CD4-positive, CD25-positive, alpha-beta regulatory T cell (primary cell): ENCODE measurements around the gene SERP2. TPM values are rescaled to one million over a fixed set of nuclear protein-coding genes. Genes with fewer than 3 reads are reported as not detected.

Experiments used
- ATAC-seq, 2 donors: fragments of 150-1000 bp; cut with Tn5 transposase; one replicate each; pipeline ENCODE4 v1.10.0; 2021; ENCODE audit warnings: low read depth in 2 of 2, moderate number of reproducible peaks in 2 of 2, moderate library complexity in 1 of 2
- DNase-seq, 3 donors: peaks; one replicate each; pipeline versions ENCODE4 v3.0.0 to v3.0.0-alpha.2; 2012 to 2022; ENCODE audit warnings: mixed read lengths in 1 of 3
- H3K27ac ChIP-seq: one replicate; pipeline ENCODE4 v1.7.0; 2013; ENCODE audit warnings: mild to moderate bottlenecking, low read length; ENCODE audit not compliant: insufficient read depth, poor library complexity, severe bottlenecking
- H3K27me3 ChIP-seq: one replicate; pipeline ENCODE4 v1.7.0; 2013; ENCODE audit warnings: low read length; ENCODE audit not compliant: control insufficient read depth, insufficient read depth
- H3K36me3 ChIP-seq: one replicate; pipeline ENCODE4 v1.7.0; 2013; ENCODE audit warnings: mild to moderate bottlenecking, low read length, moderate library complexity; ENCODE audit not compliant: control insufficient read depth, insufficient read depth
- H3K4me1 ChIP-seq: 2 replicates; pipeline ENCODE4 v1.7.0; 2013; ENCODE audit warnings: mild to moderate bottlenecking, low read length; ENCODE audit not compliant: insufficient read depth, control insufficient read depth, poor library complexity, severe bottlenecking
- H3K4me3 ChIP-seq: one replicate; pipeline ENCODE4 v1.7.0; 2013; ENCODE audit warnings: low read depth, mild to moderate bottlenecking, low read length, moderate library complexity
- H3K9me3 ChIP-seq, 2 experiments: 1 replicate in 1 of 2; 2 replicates in 1 of 2; pipeline ENCODE4 v1.7.0; 2013; ENCODE audit warnings: low read length in 2 of 2, mild to moderate bottlenecking in 1 of 2, moderate library complexity in 1 of 2; ENCODE audit not compliant: control insufficient read depth in 2 of 2
- H3K27ac Mint-ChIP-seq, 3 donors: one replicate each; pipeline ENCODE4 v1.8.0; 2020 to 2022; ENCODE audit warnings: mild to moderate bottlenecking in 3 of 3, mixed read lengths in 3 of 3, moderate library complexity in 2 of 3
- H3K27me3 Mint-ChIP-seq: one replicate; pipeline ENCODE4 v1.8.0; 2022; ENCODE audit warnings: mild to moderate bottlenecking, mixed read lengths
- H3K36me3 Mint-ChIP-seq: one replicate; pipeline ENCODE4 v1.8.0; 2020; ENCODE audit warnings: mixed read lengths
- H3K4me1 Mint-ChIP-seq, 4 donors: one replicate each; pipeline ENCODE4 v1.8.0; 2020 to 2022; ENCODE audit warnings: mixed read lengths in 4 of 4, mild to moderate bottlenecking in 1 of 4
- H3K4me3 Mint-ChIP-seq, 4 donors: one replicate each; pipeline ENCODE4 v1.8.0; 2020 to 2022; ENCODE audit warnings: mild to moderate bottlenecking in 4 of 4, mixed read lengths in 4 of 4, moderate library complexity in 3 of 4
- H3K9me3 Mint-ChIP-seq, 7 donors: one replicate each; pipeline ENCODE4 v1.8.0; 2020 to 2022; ENCODE audit warnings: mixed read lengths in 7 of 7, mild to moderate bottlenecking in 3 of 7, moderate library complexity in 2 of 7
- polyA plus RNA-seq, 4 donors: library from polyadenylated mRNA; unstranded; fragments of 300-500 nt; fragmentation: Illumina TruSeq; gene quantifications; one replicate each; pipeline ENCODE4 v1.2.3, GENCODE V29; 2021
- total RNA-seq: library from RNA; stranded (reverse); gene quantifications from one replicate; pipeline ENCODE4 v1.2.3, GENCODE V29; 2022

The SERP2 gene
- total and polyA plus RNA-seq, 5 donors from 2014 or later = 0.48 to 2.0 (median 0.52) TPM; not detected in 2

DNA sequence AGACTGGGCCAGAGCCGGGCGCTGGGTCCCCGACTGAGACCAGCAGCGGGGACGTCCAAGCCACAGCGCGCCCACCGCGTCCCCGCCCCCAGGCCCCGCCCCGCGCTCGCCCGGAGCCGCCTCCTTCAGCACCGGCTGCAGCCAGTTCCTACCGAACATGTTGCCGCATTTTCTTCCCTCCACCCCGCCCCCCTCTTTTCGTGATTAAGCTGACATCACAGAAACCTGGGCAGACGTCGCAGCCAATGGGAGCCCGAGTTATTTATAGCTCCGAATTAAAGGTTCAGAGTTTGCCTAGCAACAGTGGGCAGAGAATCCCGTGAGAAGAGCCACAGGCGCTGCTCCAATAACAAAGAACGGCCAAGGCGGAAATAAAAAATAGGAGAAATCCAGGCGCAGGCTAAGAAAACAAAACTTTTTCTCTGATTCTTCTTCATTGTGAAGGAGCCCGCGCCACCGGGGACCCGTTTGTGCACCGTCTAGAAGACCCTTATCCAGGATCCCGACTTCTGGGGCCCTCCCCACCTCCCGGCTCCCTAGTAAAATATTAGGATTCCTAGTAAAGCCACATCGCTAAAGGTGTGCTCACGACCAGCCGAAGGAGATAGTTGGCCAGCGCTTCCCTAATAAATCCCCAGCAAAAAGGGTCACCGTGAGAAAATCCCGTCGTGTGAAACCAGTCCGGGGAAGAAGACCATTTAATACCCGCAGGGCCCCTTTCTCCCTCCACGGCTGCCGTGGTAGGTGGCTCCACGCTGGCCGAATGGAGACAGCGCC, 61.7 kb downstream of the SERP2 start:
- no peaks in the 10 kb centered on the region for H3K36me3 ChIP-seq
- peaks cover 34% of the 10 kb centered on the region for H3K27me3 Mint-ChIP-seq
- peaks cover 33% of the 10 kb centered on the region for H3K4me1 ChIP-seq
- peak overlapping the region; percentile 77 to 93 (median 86) for H3K4me3 Mint-ChIP-seq
- ATAC-seq (peak; percentile 84 to 86), DNase-seq (peak; percentile 75 to 90 (median 78))
- peaks cover 16% of the 10 kb centered on the region for H3K27me3 ChIP-seq
- no peaks in the 10 kb centered on the region for H3K9me3 ChIP-seq
- H3K27ac Mint-ChIP-seq = peak overlapping the region; percentile 32 to 79 (median 75)
- H3K36me3 Mint-ChIP-seq = peaks cover 8% of the 10 kb centered on the region
- H3K4me1 Mint-ChIP-seq = peaks cover 12 to 33% (median 27%) of the 10 kb centered on the region in 4 donors
- H3K4me3 ChIP-seq = peak overlapping the region; percentile 68
- H3K9me3 Mint-ChIP-seq = no peaks in the 10 kb centered on the region
- no peak overlapping the region for H3K27ac ChIP-seq

DNA sequence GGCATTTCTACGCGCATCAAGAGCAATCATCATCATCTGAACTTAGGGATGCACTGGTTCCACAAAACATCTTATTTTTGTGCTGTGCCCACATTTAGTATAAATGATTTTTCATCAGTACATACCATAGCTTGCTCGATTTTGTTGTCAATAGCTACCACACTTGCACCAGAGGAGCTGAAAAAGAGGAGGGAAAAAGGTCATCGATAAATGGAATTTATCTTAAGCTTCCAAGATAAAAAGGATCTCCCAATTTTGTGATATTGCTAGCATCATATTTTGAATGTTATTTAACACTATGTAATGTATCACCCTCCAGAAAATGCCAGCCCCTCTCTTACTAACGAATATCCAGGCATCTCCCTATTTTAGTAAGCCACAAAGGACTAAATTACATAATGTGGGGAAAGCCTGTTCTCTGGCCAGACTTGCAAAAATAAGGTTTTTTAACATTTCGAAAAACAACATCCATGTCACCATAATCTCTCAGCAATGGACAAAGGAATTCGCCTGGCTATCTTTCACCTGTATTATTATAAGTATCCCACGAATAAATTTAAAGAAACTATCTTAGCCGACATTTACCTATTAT, 62.4 kb downstream of the SERP2 start:
- H3K9me3 Mint-ChIP-seq = no peaks in the 10 kb centered on the region
- Histone ChIP-seq H3K9me3 (no peaks in the 10 kb centered on the region), H3K36me3 (no peaks in the 10 kb centered on the region), H3K4me1 (peaks cover 33% of the 10 kb centered on the region), H3K27ac (no peak overlapping the region), H3K4me3 (peak overlapping the region; percentile 68), H3K27me3 (peaks cover 16% of the 10 kb centered on the region)
- no peak for ATAC-seq
- peaks cover 38% of the 10 kb centered on the region for H3K27me3 Mint-ChIP-seq
- peaks cover 8% of the 10 kb centered on the region for H3K36me3 Mint-ChIP-seq
- H3K4me3 Mint-ChIP-seq = peak overlapping the region; percentile 77 to 93 (median 86)
- peak in 1 of 3 donors; percentile 2 for DNase-seq
- peaks cover 12 to 33% (median 27%) of the 10 kb centered on the region in 4 donors for H3K4me1 Mint-ChIP-seq
- peak overlapping the region; percentile 32 to 79 (median 75) for H3K27ac Mint-ChIP-seq

GRCh38 chr13:44436589-44437337, 63.1 kb downstream of the SERP2 start:
- Mint-ChIP-seq H3K36me3 (peaks cover 8% of the 10 kb centered on the region), H3K27ac (peak overlapping the region in 1 of 3 donors; percentile 79), H3K27me3 (peaks cover 40% of the 10 kb centered on the region), H3K4me1 (peaks cover 12 to 33% (median 27%) of the 10 kb centered on the region in 4 donors), H3K4me3 (peak overlapping the region; percentile 77 to 94 (median 86)), H3K9me3 (no peaks in the 10 kb centered on the region)
- Histone ChIP-seq H3K4me1 (peaks cover 33% of the 10 kb centered on the region), H3K36me3 (no peaks in the 10 kb centered on the region), H3K27ac (no peak overlapping the region), H3K4me3 (peak overlapping the region; percentile 68), H3K9me3 (no peaks in the 10 kb centered on the region), H3K27me3 (peaks cover 16% of the 10 kb centered on the region)
- ATAC-seq (peak in 1 of 2 donors; percentile 27), DNase-seq (peak; percentile 11 to 27 (median 18))

- Histone ChIP-seq H3K4me1 (peaks cover 33% of the 10 kb centered on the region), H3K27me3 (peaks cover 18% of the 10 kb centered on the region), H3K36me3 (no peaks in the 10 kb centered on the region), H3K9me3 (no peaks in the 10 kb centered on the region), H3K27ac (no peak overlapping the region), H3K4me3 (peak overlapping the region; percentile 42)
- H3K36me3 Mint-ChIP-seq = peaks cover 8% of the 10 kb centered on the region
- H3K9me3 Mint-ChIP-seq = no peaks in the 10 kb centered on the region
- DNase-seq (peak in 2 of 3 donors; percentile 55 to 67), ATAC-seq (peak in 1 of 2 donors; percentile 45)
- H3K4me1 Mint-ChIP-seq = peaks cover 15 to 33% (median 27%) of the 10 kb centered on the region in 4 donors
- peak overlapping the region; percentile 75 to 94 (median 82) for H3K4me3 Mint-ChIP-seq
- peaks cover 40% of the 10 kb centered on the region for H3K27me3 Mint-ChIP-seq
- no peak overlapping the region for H3K27ac Mint-ChIP-seq
These were observed 64.0 kb downstream of the SERP2 start for GRCh38 chr13:44437356-44438233.

GRCh38 chr13:44438234-44438579, 64.6 kb downstream of the SERP2 start:
- Histone ChIP-seq H3K4me1 (peaks cover 33% of the 10 kb centered on the region), H3K27ac (no peak overlapping the region), H3K9me3 (no peaks in the 10 kb centered on the region), H3K36me3 (no peaks in the 10 kb centered on the region), H3K27me3 (peaks cover 18% of the 10 kb centered on the region), H3K4me3 (no peak overlapping the region)
- Mint-ChIP-seq H3K36me3 (peaks cover 2% of the 10 kb centered on the region), H3K4me3 (no peak overlapping the region), H3K27ac (no peak overlapping the region), H3K9me3 (no peaks in the 10 kb centered on the region), H3K27me3 (peaks cover 40% of the 10 kb centered on the region), H3K4me1 (peaks cover 15 to 33% (median 27%) of the 10 kb centered on the region in 4 donors)
- DNase-seq (no peak), ATAC-seq (no peak)

GRCh38 chr13:44439452-44440024, 65.9 kb downstream of the SERP2 start:
- no peak for ATAC-seq
- no peaks in the 10 kb centered on the region for H3K36me3 Mint-ChIP-seq
- H3K27ac Mint-ChIP-seq = no peak overlapping the region

More at GRCh38 chr13:44439452-44440024, 65.9 kb downstream of the SERP2 start:
- no peaks in the 10 kb centered on the region for H3K36me3 ChIP-seq
- peaks cover 18% of the 10 kb centered on the region for H3K27me3 ChIP-seq
- H3K27ac ChIP-seq = no peak overlapping the region
- H3K4me1 ChIP-seq = peaks cover 33% of the 10 kb centered on the region
- no peak overlapping the region for H3K4me3 ChIP-seq
- H3K4me3 Mint-ChIP-seq = no peak overlapping the region
- no peaks in the 10 kb centered on the region for H3K9me3 ChIP-seq
- peaks cover 40% of the 10 kb centered on the region for H3K27me3 Mint-ChIP-seq
- peaks cover 16 to 31% (median 26%) of the 10 kb centered on the region in 4 donors for H3K4me1 Mint-ChIP-seq
- no peaks in the 10 kb centered on the region for H3K9me3 Mint-ChIP-seq
- DNase-seq = no peak
